ENCODE results near the gene PTPRM.

- TF ChIP-seq CTCF (IDR thresholded peaks at IDR 0.05; ENCODE audit: low read depth, low read length, poor library complexity, severe bottlenecking) (no peak), EZH2phosphoT487 (IDR thresholded peaks at IDR 0.05; ENCODE audit: borderline replicate concordance, low read length) (no peak)
Measured at GRCh38 chr18:8238507-8238906, 671.4 kb downstream of the PTPRM start.
